Esophagus squamous epithelium (tissue), 4 donors: Measurements from ENCODE around the gene MOV10L1.

Experiments used
- POLR2A ChIP-seq, 4 donors: fragments of 450-650 bp; IDR thresholded peaks; one replicate each; pipeline ENCODE4 v1.6.1; 2017; ENCODE audit warnings: antibody characterized with exemption in 4 of 4, mild to moderate bottlenecking in 4 of 4, moderate library complexity in 3 of 4
- TF ChIP-seq, protein P1 (sequence below), 6 experiments: fragments of 450-650 bp in 4 of 6; fragments of 200-600 bp in 2 of 6; sonication (generic) in 2 of 6; IDR thresholded peaks; one replicate each; pipeline ENCODE4 v1.5.1; 2016 to 2019; ENCODE audit warnings: antibody characterized with exemption in 6 of 6, mild to moderate bottlenecking in 4 of 6, moderate library complexity in 4 of 6

DNA sequence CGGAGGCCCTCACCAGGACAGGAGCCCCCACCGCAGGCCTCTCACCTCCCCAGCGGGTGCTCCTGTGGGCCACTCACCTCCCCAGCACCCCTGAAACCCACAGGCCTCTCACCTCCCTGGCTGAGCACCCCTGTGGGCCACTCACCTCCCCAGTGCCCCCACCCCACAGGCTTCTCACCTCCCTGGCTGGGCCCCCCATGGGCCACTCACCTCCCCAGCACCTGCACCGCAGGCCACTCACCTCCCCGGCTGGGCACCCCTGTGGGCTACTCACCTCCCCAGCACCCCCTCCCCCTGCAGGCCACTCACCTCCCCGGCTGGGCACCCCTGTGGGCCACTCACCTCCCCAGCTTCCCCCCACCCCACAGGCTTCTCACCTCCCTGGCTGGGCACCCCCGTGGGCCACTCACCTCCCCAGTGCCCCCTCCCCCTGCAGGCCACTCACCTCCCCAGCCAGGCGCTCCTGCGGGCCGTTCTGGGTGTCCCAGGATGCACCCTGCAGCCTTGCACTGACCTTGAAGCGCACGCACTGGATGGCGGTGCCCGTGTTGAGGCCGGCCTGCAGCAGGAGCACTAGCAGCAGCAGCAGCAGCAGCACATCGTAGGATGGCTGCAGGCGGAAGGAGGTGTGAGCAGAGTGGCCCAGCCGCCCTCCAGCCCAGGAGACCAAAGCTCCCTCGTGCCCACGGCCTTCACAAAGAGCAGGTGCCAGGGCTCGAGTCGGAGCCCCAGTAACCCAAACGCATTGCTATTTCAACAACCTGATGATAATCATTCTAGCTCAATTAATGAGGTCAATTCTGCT lies 26.0 kb upstream of the MOV10L1 start:
- TF ChIP-seq, protein P1, sequence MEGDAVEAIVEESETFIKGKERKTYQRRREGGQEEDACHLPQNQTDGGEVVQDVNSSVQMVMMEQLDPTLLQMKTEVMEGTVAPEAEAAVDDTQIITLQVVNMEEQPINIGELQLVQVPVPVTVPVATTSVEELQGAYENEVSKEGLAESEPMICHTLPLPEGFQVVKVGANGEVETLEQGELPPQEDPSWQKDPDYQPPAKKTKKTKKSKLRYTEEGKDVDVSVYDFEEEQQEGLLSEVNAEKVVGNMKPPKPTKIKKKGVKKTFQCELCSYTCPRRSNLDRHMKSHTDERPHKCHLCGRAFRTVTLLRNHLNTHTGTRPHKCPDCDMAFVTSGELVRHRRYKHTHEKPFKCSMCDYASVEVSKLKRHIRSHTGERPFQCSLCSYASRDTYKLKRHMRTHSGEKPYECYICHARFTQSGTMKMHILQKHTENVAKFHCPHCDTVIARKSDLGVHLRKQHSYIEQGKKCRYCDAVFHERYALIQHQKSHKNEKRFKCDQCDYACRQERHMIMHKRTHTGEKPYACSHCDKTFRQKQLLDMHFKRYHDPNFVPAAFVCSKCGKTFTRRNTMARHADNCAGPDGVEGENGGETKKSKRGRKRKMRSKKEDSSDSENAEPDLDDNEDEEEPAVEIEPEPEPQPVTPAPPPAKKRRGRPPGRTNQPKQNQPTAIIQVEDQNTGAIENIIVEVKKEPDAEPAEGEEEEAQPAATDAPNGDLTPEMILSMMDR (IDR thresholded peaks at IDR 0.05): no peak
- TF ChIP-seq POLR2A (IDR thresholded peaks at IDR 0.05): no peak
